ENCODE results near the gene MAN2A2.

Gene MAN2A2

GRCh38 chr15:90873998-90874605 is 29.0 kb upstream of the MAN2A2 start:
- TF ChIP-seq CEBPB (IDR thresholded peaks at IDR 0.05), result peak; percentile 91
- peak; percentile 32; the same call in 1 of the 2 replicates for TF ChIP-seq TCF12 (IDR thresholded peaks at IDR 0.05; ENCODE audit: low read depth)
- TF ChIP-seq MAX (IDR thresholded peaks at IDR 0.05), result 0 out of 2 replicates have a peak, but pooled peaks have one; percentile 16
- TF ChIP-seq NFIC (IDR thresholded peaks at IDR 0.05), result no peak
- TF ChIP-seq ZBTB7A (IDR thresholded peaks at IDR 0.05; ENCODE audit: low read depth), result 0 out of 2 replicates have a peak, but pooled peaks have one; percentile 28

- no peak for TF ChIP-seq TCF12 (IDR thresholded peaks at IDR 0.05; ENCODE audit: low read depth)
- TF ChIP-seq TEAD4 (IDR thresholded peaks at IDR 0.05), result no peak
- no peak for TF ChIP-seq FOXM1 (IDR thresholded peaks at IDR 0.05; ENCODE audit: borderline replicate concordance, low read depth)
- TF ChIP-seq RAD21 (IDR thresholded peaks at IDR 0.05; ENCODE audit: low read depth), result no peak
- no peak for TF ChIP-seq EGR1 (IDR thresholded peaks at IDR 0.05)
- TF ChIP-seq TAF1 (IDR thresholded peaks at IDR 0.05; ENCODE audit: low read depth), result no peak
- no peak for TF ChIP-seq ZBTB7A (IDR thresholded peaks at IDR 0.05; ENCODE audit: low read depth)
- no peak for TF ChIP-seq NFIC (IDR thresholded peaks at IDR 0.05)
- no peak for TF ChIP-seq EP300 (IDR thresholded peaks at IDR 0.05; ENCODE audit: borderline replicate concordance)
- TF ChIP-seq MAX (IDR thresholded peaks at IDR 0.05), result no peak
- TF ChIP-seq CREB1 (IDR thresholded peaks at IDR 0.05; ENCODE audit: low read depth), result no peak
- TF ChIP-seq CEBPB (IDR thresholded peaks at IDR 0.05), result no peak
- TF ChIP-seq USF1 (IDR thresholded peaks at IDR 0.05), result no peak
- no peak for TF ChIP-seq YY1 (IDR thresholded peaks at IDR 0.05; ENCODE audit: low read depth)
- no peak for TF ChIP-seq REST (IDR thresholded peaks at IDR 0.05; ENCODE audit: low read depth)
Observed at GRCh38 chr15:90875549-90875981, 27.5 kb upstream of the MAN2A2 start.

- TF ChIP-seq TCF12 (IDR thresholded peaks at IDR 0.05; ENCODE audit: low read depth), result no peak
- TF ChIP-seq REST (IDR thresholded peaks at IDR 0.05; ENCODE audit: low read depth), result no peak
- no peak for TF ChIP-seq NFIC (IDR thresholded peaks at IDR 0.05)
- no peak for TF ChIP-seq TEAD4 (IDR thresholded peaks at IDR 0.05)
- no peak for TF ChIP-seq TAF1 (IDR thresholded peaks at IDR 0.05; ENCODE audit: low read depth)
- no peak for TF ChIP-seq YY1 (IDR thresholded peaks at IDR 0.05; ENCODE audit: low read depth)
- no peak for TF ChIP-seq FOXM1 (IDR thresholded peaks at IDR 0.05; ENCODE audit: borderline replicate concordance, low read depth)
- TF ChIP-seq CEBPB (IDR thresholded peaks at IDR 0.05), result no peak
- no peak for TF ChIP-seq CREB1 (IDR thresholded peaks at IDR 0.05; ENCODE audit: low read depth)
- TF ChIP-seq MAX (IDR thresholded peaks at IDR 0.05), result no peak
- TF ChIP-seq ZBTB7A (IDR thresholded peaks at IDR 0.05; ENCODE audit: low read depth), result no peak
- TF ChIP-seq EP300 (IDR thresholded peaks at IDR 0.05; ENCODE audit: borderline replicate concordance), result no peak
- no peak for TF ChIP-seq EGR1 (IDR thresholded peaks at IDR 0.05)
- no peak for TF ChIP-seq USF1 (IDR thresholded peaks at IDR 0.05)
- TF ChIP-seq RAD21 (IDR thresholded peaks at IDR 0.05; ENCODE audit: low read depth), result no peak
Observed at GRCh38 chr15:90876046-90876445, 27.1 kb upstream of the MAN2A2 start.

GRCh38 chr15:90876512-90877170 is 26.5 kb upstream of the MAN2A2 start:
- TF ChIP-seq TEAD4 (IDR thresholded peaks at IDR 0.05), result no peak
- no peak for TF ChIP-seq CEBPB (IDR thresholded peaks at IDR 0.05)
- TF ChIP-seq RAD21 (IDR thresholded peaks at IDR 0.05; ENCODE audit: low read depth), result no peak
- no peak for TF ChIP-seq REST (IDR thresholded peaks at IDR 0.05; ENCODE audit: low read depth)
